Adrenal gland (tissue), 12 donors: Measurements from ENCODE around the gene ZDHHC4. TPM values are rescaled to one million over a fixed set of nuclear protein-coding genes. Genes with fewer than 3 reads are reported as not detected.

ENCODE experiments used
- DNase-seq, 7 donors: peaks; one replicate each; pipeline ENCODE4 v3.0.0-alpha.2; 2019 to 2020
- H3K27ac ChIP-seq, 5 donors: fragments of 200-600 bp; sonication (generic) in 4 of 5; 1 replicate in 3 of 5; 2 replicates in 2 of 5; pipeline versions ENCODE4 v1.5.1 to v1.8.0; 2016 to 2020; ENCODE audit warnings: mild to moderate bottlenecking in 1 of 5
- H3K27me3 ChIP-seq: fragments of 200-600 bp; 2 replicates; pipeline ENCODE4 v1.8.0; 2021
- H3K36me3 ChIP-seq, 2 donors: fragments of 200-600 bp; replicated peaks in 1 of 2; 1 replicate in 1 of 2; 2 replicates in 1 of 2; pipeline versions ENCODE4 v1.5.1 to v1.8.0; 2018 to 2022
- H3K4me1 ChIP-seq, 2 donors: fragments of 200-600 bp; replicated peaks in 1 of 2; 1 replicate in 1 of 2; 2 replicates in 1 of 2; pipeline versions ENCODE4 v1.5.1 to v1.8.0; 2018 to 2021
- H3K4me3 ChIP-seq, 4 donors: fragments of 200-600 bp; sonication (generic) in 3 of 4; one replicate each; pipeline ENCODE4 v1.5.1; 2016 to 2018
- H3K9me3 ChIP-seq, 3 donors: fragments of 200-600 bp; sonication (generic) in 1 of 3; replicated peaks in 1 of 3; 1 replicate in 2 of 3; 2 replicates in 1 of 3; pipeline versions ENCODE4 v1.5.1 to v1.8.0; 2016 to 2021
- POLR2A ChIP-seq, 2 donors: fragments of 450-650 bp; IDR thresholded peaks; one replicate each; pipeline ENCODE4 v1.6.1; 2017; ENCODE audit warnings: antibody characterized with exemption in 2 of 2, mild to moderate bottlenecking in 2 of 2, moderate library complexity in 1 of 2
- WGBS, 4 donors: extraction: QIAGEN DNeasy Blood & Tissue Kit in 2 of 4; methylation state at CpG; one replicate each; pipeline versions ENCODE4 v1.1.5 to v1.1.7; 2013 to 2017; 5-methylcytosine and 5-hydroxymethylcytosine counted together
- intact Hi-C, 2 donors: fragments of 100-400 bp; cut with DNase I; formaldehyde crosslinking; loops; one replicate each; pipeline versions ENCODE4 v1.14.1 to v1.15.0; 2022 to 2023
- polyA plus RNA-seq, 3 donors: library from polyadenylated mRNA; stranded (reverse); fragments of 200-250 nt in 2 of 3; fragments of 350-450 nt in 1 of 3; fragmentation: Illumina TruSeq in 1 of 3; extraction: RNeasy Lipid Tissue Mini Kit (QIAGEN cat#74804) in 1 of 3; gene quantifications; one replicate each; pipeline ENCODE4 v1.2.3, GENCODE V29; 2013 to 2014
- total RNA-seq, 9 donors: library from RNA; depleted of rRNA in 4 of 9; stranded (reverse); fragments of >200 nt in 4 of 9; fragments of 120-200 nt in 1 of 9; fragmentation: NEBNext Ultra II Directional in 1 of 9; extraction: Animal tissue kit (Norgen Biotek cat#: 25700) in 1 of 9; gene quantifications; one replicate each; pipeline versions ENCODE4 v1.1.0 to v1.2.4, GENCODE V29; 2013 to 2023
- TF ChIP-seq, protein P1 (sequence below), 6 experiments: fragments of 450-650 bp in 4 of 6; fragments of 200-600 bp in 2 of 6; sonication (generic) in 1 of 6; IDR thresholded peaks; 1 replicate in 5 of 6; 2 replicates in 1 of 6; pipeline versions ENCODE4 v1.5.1 to v1.8.0; 2016 to 2021; ENCODE audit warnings: antibody characterized with exemption in 6 of 6, mild to moderate bottlenecking in 2 of 6, moderate library complexity in 1 of 6
- donor health status: healthy with polysubstance abuse.
- donor health status: Bipolar disorder and iron deficiency.
- donor health status: DM: yes; HTN: yes; CAD: no.
- donor health status: DM: no; HTN: no; CAD: no.
- donor health status: DM: no; HTN: no; CAD: no.
- donor health status: DM: yes; HTN: yes; CAD: no.

Gene ZDHHC4
- total and polyA plus RNA-seq, 12 donors, result 38.5 to 115 (median 70.4) TPM

DNA sequence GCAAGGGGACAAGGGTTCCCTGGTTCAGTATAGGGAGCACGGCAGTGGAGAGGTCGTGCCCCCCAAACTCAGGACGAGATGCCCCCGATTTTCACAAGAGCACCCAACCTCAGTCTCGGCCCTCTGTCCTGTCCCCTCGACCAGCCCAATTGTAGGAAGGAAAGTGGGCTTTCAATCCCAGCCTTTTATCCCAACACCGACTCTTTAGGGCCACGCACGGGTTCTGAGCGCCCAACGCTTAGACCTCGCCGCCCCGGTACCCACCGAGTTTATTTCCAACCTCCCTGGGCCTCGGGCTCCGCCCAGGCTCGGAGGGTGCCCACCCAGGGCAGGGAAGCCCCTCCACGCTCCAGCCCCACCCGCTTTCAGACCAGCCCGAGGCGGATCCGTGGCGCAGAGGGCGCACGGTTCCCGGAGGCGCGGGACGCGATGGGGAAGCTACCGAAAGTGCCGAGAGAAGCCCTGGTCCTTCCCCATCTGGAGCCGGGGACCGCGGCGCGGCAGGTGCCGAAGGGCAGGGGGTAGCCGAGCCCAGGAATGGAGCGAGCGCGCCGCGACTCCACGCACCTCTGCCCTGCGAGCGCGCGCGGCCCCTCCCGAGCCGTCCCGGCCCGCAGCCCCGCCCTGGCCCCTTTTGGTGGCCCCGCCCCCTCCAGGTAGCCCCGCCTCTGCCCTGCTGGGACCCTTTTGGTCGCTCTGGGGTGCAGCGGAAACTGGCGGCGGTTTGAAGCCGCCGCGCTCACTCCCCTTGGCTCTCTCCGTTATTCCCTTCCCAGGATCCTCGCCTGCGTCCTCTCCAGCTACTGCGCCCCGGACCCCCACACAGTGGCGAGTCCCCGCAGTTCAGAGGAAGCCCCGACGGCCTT lies 46.4 kb upstream of the ZDHHC4 start:
- H3K36me3 ChIP-seq, result no peaks in the 10 kb centered on the region
- TF ChIP-seq, protein P1, sequence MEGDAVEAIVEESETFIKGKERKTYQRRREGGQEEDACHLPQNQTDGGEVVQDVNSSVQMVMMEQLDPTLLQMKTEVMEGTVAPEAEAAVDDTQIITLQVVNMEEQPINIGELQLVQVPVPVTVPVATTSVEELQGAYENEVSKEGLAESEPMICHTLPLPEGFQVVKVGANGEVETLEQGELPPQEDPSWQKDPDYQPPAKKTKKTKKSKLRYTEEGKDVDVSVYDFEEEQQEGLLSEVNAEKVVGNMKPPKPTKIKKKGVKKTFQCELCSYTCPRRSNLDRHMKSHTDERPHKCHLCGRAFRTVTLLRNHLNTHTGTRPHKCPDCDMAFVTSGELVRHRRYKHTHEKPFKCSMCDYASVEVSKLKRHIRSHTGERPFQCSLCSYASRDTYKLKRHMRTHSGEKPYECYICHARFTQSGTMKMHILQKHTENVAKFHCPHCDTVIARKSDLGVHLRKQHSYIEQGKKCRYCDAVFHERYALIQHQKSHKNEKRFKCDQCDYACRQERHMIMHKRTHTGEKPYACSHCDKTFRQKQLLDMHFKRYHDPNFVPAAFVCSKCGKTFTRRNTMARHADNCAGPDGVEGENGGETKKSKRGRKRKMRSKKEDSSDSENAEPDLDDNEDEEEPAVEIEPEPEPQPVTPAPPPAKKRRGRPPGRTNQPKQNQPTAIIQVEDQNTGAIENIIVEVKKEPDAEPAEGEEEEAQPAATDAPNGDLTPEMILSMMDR (IDR thresholded peaks at IDR 0.05), result no peak
- TF ChIP-seq POLR2A (IDR thresholded peaks at IDR 0.05), result no peak
- WGBS, 4 donors, result 2 to 16% (median 4%) methylated on average over 5 to 74 of the region's 74 CpGs
- H3K4me1 ChIP-seq, result no peaks in the 10 kb centered on the region
- no peak overlapping the region for H3K4me3 ChIP-seq
- no peak for DNase-seq
- H3K9me3 ChIP-seq, result no peaks in the 10 kb centered on the region
- no peak overlapping the region for H3K27ac ChIP-seq
- intact Hi-C loops, result no loop called here
- peaks cover 40% of the 10 kb centered on the region for H3K27me3 ChIP-seq

DNA sequence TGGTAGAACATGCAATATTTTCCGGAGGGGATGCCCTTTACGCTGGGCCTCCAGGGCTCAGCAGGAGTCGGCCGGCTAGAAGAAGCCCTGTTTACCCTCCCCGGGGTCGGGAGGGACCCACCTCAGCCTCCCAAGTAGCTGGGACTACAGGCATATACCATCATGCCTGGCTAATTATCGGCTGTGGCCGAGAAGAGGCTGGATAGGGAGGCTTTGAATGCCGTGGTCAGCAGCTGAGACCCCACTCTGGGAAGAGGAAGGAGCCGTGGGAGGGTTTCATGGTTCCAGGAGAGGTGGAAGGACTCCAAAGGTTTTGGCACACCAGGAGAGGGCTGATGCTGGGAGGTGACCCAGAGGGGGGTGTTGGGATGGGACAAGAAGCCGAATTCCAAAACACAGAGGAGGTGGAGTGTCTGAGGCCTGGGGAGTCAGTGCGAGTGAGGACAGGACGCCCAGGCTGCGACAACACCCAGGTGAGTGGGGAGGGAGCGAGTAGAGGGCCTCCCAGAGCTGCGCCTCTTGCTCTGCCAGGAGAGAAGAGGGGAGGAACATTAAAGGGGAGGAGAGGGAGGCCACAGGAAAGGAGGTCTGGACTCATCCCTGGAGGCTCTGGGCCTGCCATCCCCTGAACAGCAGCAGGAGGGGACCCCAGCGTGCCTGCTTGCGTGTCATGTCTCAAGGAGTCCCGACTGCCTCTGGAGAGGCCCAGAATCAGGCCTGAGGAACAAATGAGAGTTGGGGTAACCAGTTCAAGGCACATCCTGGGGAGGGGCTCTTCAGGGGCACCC lies 45.6 kb upstream of the ZDHHC4 start:
- Histone ChIP-seq H3K27ac (no peak overlapping the region), H3K4me3 (no peak overlapping the region), H3K9me3 (no peaks in the 10 kb centered on the region), H3K4me1 (no peaks in the 10 kb centered on the region), H3K27me3 (peaks cover 40% of the 10 kb centered on the region), H3K36me3 (no peaks in the 10 kb centered on the region)
- 26 to 48% (median 28%) methylated on average over 14 to 19 of the region's 19 CpGs for WGBS, 4 donors
- TF ChIP-seq, protein P1 (IDR thresholded peaks at IDR 0.05), result no peak
- no peak for TF ChIP-seq POLR2A (IDR thresholded peaks at IDR 0.05)
- DNase-seq, result no peak
- intact Hi-C loops, result no loop called here

DNA sequence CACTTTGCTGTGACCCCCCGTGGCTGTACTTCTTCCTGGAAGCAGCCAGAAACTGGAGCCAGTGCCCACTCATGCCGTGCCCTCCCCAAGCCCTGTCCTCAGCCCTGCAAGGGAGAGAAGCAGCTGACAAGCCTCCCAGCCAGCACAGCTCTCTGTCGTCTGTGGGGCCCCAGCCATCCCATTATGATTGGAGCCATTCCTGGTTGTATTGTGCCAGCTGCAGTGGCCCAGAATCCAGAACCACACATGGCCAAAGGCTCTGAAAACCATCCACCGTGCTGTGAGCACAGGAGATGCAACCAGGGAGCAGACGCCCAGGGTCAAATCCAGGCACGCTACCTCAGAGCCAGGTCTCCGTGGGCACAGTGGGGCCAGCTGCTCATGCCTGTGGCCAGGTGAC lies 44.7 kb upstream of the ZDHHC4 start:
- DNase-seq, result no peak
- WGBS, 4 donors, result 39 to 68% (median 54%) methylated on average over 2 to 7 of the region's 7 CpGs
- no peak overlapping the region for H3K27ac ChIP-seq
- intact Hi-C loops, result no loop called here
- H3K9me3 ChIP-seq, result no peaks in the 10 kb centered on the region
- H3K27me3 ChIP-seq, result peaks cover 33% of the 10 kb centered on the region
- H3K36me3 ChIP-seq, result no peaks in the 10 kb centered on the region
- no peaks in the 10 kb centered on the region for H3K4me1 ChIP-seq
- no peak overlapping the region for H3K4me3 ChIP-seq
- TF ChIP-seq POLR2A (IDR thresholded peaks at IDR 0.05), result no peak
- TF ChIP-seq, protein P1 (IDR thresholded peaks at IDR 0.05), result no peak

DNA sequence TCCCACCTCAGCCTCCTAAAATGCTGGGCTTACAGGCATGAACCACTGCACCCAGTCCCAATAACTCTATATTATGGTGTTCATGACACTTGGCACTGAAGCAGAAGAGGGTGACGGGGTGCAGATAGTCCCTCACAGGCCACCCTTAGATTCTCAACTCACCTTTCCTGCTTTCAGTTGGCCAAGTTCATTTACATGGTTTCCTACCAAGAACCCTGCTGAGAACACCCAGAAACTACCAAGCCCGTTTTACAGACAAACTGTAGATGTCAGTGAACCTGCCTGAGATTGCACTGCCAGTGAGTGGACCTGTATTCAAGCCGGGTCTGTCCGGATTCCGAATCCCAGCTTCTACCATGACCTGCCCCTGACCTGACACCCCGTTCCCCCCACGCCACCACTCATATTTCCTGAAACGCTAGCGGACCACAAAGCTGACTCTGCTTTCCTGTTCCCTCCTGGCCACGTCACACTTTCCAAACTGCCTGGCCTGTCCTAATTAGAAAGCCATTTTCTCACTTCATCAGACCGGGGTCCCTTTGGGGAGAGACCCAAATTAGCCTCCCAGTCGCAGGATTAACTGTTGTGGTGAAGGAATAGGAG lies 43.3 kb upstream of the ZDHHC4 start:
- TF ChIP-seq, protein P1 (IDR thresholded peaks at IDR 0.05), result no peak
- no peak for TF ChIP-seq POLR2A (IDR thresholded peaks at IDR 0.05)
- WGBS, 4 donors, result 38 to 50% (median 46%) methylated on average over 12 of the region's 12 CpGs
- peaks cover 35% of the 10 kb centered on the region for H3K27me3 ChIP-seq

More for the DNA sequence above, 43.3 kb upstream of the ZDHHC4 start:
- no peak for DNase-seq
- Histone ChIP-seq H3K9me3 (no peaks in the 10 kb centered on the region), H3K36me3 (no peaks in the 10 kb centered on the region), H3K4me1 (no peaks in the 10 kb centered on the region), H3K27ac (no peak overlapping the region), H3K4me3 (no peak overlapping the region)
- intact Hi-C loops, result no loop called here
